ENCODE data around the gene SLC16A7.

The SLC16A7 gene

DNA sequence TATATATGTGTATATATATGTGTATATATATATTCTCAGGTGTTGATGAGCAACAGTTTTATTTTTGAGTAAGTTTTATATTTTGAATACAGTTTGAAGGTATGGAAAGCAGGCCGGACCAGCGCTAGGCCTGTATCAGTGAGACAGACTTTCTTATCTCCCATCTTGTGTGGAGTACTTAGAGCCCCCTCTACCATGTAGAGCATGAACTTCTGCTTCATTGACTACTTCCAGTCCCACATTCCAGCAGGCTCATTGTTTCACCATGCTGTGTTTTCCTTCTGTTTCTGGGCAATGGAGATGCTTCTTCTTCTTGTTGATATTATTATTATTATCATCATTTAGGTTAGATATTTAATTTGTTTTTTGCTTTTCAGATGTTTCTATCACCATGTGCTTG lies 76.4 kb downstream of the SLC16A7 start:
- no peak for DNase-seq

DNA sequence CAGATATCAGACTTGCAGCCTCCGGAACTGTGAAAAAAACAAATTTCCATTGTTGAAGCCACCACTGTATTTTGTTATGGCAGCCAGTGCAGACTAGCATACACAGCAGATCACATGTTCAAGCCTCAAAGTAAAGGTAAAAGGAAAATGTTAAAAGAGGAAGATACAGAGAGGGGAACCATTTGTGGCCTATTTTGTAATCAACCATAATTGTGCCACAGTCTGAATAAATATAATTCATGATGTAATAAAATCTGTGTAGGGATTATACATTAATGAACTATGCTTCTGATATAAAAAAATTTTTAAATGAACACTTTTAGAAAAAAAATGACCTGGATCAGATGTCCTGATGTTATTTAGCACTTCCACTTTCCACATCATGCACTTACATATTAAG lies 79.6 kb downstream of the SLC16A7 start:
- DNase-seq = no peak

DNA sequence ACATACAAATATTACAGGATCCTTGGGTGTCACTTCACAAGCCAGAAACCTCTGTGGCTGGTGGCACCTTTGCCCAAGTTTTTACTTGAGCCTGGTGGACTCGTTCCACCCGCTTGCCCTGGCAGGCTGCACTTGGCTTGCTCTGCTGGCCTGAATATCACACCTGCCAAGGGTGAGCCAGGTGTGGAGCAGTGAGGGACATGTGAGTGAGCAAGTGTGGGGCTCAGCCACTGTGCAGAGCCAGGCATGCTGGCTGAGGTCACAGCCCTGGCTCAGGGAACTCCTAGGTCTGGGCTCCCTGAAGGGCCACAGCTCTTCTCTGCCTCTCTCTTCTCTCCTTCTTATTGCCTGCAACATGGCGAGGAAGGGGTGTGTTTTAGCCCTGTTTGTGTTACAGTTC lies 82.0 kb downstream of the SLC16A7 start:
- DNase-seq = no peak

DNA sequence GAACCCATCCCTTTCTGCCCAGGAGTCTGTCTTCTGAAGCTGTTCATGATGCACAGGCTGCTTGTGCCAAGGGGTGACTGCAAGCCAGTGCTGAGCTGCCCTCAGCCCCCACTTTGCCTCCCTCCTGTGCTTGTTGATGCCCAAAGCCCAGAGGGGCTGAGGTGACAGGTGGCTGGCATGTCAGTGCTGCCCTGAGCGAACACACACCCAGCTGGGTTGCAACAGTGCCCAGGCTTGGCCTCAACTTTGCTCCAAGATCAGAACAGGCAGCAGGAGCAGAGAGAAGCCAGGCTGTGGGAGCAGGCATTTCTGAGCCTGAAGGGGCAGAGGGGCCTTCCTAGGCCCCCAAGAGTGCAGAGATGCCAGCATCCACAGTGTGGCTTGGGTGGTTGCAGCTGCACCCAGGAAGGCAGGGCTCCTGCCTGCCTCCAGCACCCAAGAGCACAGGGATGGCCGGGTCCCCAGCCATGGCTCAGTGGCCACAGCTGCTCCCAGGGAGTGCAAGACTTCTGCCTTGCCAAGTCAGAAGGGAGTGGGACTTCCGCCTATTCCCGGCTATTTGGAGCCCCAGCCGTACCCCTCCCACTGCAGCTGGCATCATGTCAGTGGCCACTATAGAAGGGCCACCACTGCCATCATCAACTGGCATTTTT lies 83.1 kb downstream of the SLC16A7 start:
- DNase-seq = no peak

DNA sequence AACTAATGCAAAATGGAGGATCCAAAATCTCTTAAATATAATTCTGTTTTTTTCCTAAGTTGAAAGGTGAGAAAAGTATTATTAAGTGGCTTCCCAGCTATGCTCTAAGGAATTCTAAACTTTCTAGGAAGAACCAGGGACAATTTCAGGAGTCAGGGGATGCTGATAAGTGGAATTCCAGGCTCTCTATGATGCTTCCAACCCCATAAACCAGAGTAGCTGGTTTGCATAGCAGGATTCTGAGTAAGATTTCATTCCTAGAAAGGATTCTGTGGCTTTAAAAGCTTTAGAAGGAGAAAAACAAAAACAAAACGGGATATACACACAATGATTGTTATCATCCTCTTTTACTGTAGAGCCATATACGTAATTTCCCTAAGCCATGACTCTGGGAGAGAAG lies 93.9 kb downstream of the SLC16A7 start:
- no peak for DNase-seq

DNA sequence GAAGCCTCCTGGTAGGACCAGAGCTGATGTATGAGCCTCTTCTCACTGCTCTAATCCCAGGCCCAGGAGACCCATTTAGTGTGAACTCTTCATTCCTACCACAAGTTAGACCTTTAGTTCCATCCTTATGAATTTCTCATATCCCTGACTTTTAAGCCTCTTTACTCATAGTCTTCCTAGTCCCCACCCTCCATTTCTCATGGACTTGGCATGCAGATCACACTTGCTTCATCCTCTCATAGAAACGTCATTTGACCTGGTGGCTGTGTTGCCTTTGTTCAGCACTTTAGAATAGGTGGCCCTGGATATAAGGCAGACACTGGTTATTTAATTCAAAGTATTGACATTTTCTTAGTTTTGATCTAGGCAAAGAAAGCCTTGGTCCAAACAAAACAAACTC lies 99.5 kb downstream of the SLC16A7 start:
- DNase-seq = no peak

- no peak for DNase-seq
Observed at GRCh38 chr12:59698600-59698999, 102.8 kb downstream of the SLC16A7 start.

GRCh38 chr12:59699421-59700152 lies 103.8 kb downstream of the SLC16A7 start:
- peak; percentile 11 for DNase-seq

DNA sequence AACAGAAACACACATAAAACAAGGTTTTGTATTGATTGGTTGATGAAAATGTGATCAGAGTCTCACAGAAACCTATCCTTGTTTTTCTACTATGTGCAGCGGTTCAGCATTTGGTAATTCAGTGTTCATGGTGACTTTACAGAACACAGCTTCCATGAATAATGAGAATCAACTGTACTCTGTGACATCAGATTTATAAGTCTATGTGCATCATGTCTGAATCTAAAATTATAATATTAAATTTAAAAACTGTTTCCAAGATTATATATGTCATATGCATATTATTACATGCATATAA lies 104.3 kb downstream of the SLC16A7 start:
- no peak for DNase-seq

DNA sequence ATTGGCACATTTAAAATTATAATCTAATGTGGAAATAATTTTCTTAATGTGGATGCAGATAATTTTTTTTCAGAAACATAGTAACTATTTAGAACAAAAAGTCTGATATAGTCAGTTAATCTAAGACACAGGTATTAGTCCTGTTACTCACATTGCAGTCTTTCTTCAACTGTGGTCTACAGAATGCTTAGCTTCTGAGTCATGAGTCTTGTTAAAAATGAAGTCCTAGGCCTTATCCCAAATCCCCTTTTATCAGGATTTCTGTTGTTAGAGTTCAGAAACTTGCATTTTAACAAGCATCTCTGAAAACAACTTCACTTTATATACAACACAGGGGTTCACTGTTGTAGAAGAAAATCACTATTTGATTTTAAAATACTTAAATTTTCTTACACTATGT lies 112.2 kb downstream of the SLC16A7 start:
- peak; percentile 61 for DNase-seq

- no peak for DNase-seq
Observed at GRCh38 chr12:59708484-59708883, 112.7 kb downstream of the SLC16A7 start.

- no peak for DNase-seq
Observed at GRCh38 chr12:59710004-59710628, 114.3 kb downstream of the SLC16A7 start.

DNA sequence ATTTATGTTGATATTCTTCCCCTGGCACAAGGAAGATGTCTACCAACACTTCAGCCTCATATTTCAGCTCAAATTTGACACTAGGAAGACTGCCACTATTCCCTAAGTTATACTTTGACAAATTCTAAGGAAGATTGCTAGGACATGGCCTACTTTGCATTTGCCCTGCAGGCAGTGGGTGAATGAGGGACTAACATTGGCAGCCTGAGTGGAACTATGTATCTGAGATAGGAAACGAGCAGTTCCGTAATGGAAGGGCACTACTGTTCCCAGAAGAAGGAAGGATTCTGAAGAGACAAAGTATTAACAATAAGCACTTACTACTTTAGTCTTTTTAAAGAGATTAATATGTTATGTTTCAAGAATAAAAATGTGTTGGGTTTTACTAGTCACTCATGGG lies 115.1 kb downstream of the SLC16A7 start:
- no peak for DNase-seq

DNA sequence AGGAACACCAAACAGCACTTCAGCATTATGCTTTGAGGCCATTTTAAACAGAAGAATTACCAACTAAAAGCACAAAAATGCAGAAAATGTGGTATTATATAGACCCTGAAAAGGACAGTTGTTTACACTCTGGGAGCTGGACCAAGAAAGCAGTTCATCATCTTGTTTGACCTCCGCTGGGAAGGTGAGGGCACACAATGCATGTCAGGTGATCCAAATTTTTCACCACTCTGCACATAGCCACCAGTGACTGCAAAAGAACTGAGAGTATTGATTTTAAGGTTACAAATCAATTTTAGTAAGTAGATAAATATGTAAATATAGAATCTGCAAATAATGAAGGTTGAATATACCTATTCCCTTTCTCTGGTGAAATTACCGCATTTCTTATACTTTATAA lies 119.6 kb downstream of the SLC16A7 start:
- no peak for DNase-seq

DNA sequence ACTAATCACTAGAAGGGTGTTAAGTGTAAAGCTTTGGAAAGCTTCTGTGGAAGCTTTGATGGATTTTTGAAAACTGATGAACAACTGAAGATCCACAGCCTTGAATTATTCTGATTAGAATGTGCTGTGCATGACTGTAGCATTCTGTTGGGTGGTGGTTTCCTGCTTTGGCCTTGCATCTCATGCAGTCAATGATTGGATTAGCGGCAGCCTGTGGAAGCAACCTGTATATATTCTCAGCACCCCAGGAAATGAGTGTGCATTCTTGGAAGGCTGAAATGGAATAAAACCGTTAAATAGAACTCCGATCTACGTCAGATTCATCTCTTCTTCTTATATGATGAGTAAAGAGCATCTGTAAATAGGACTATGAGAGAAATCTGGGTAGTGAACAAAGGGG lies 120.2 kb downstream of the SLC16A7 start:
- DNase-seq = no peak

DNA sequence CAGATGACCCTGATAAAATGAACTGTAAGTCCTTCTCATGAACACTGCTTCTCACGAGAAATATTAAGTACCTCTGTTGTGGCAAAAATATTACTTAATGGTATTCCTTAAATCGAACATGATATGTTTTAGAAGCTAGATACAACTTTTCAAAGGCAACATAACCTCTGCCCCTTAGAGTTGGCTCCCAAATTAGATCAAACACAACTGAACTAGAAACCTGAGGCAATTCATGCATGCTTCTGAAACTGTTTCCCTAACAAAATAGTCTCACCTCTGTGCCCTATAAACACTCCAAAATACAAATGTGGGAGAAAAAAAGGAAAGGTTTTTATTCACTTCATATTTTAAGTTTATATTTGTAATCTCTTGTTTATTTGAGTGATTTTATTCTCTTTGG lies 121.6 kb downstream of the SLC16A7 start:
- DNase-seq = no peak

GRCh38 chr12:59719701-59720100 lies 123.9 kb downstream of the SLC16A7 start:
- no peak for DNase-seq

DNA sequence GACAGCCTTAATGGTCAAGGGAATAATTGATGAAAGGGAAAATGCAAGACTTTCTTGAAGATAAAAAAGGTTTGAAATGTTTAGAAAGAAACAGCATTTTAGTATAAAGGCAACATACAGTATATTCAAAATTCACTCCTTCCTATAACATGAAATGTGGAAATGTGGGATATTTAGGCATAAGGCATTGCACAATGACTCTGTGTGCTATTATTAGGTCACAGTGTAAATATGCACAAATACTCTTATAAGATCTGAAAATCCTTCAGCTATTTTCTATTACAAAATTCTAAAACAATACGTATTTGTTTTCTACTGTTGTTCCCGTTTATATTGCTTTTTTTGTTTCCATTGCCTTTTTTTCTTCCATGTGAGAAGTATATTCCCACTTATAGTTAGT lies 127.7 kb downstream of the SLC16A7 start:
- no peak for DNase-seq

DNA sequence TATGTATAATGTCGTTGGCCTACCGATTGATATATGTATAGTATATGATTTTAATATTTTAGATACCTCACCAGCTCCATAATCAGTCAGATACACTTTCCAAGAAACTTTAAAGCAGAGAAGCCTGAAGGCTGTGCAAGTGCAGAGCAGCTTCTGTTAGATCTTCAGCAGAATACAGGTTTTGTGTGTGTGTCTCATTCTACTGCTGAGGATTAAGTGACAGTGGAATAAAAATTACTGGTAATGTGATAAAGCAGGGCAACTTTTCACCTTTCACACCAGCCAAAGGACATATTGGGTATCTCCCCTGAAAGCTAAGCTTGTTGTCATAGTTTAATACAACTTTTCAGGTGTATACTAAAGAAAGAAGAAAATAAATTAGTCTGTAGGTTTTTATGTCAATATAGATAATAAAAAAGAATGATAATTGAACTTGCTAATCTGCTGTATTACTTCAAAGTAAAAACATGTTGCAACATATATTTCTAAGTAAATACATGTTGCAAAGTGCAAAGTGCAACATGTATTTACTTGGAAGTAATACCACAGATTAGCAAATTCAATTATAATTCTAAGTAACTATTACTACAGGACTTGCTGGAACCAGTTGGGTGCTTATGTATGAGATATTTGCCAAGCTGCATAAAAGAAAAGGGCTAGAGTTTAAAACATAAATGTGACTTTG lies 128.3 kb downstream of the SLC16A7 start:
- DNase-seq = no peak

- no peak for DNase-seq
Observed at GRCh38 chr12:59733200-59733599, 137.4 kb downstream of the SLC16A7 start.

DNA sequence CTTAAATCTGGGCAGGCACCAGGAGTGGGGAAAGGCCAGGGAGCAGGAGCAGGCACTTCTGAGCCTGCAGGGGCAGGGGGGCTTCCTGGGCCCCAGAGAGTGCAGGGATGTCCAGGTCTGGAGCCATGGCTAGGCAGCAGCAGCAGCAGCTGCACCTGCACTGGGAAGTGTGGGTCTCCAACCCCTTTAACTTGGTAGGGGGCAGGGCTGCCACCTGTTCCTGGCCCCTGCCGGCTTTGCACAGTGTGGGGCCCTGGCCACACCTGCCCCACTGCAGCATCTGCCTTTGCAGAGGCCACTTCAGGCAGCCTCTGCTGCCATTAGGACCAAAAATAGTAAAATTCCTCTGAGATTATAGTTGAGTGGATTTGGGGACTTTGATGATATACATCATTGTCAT lies 138.5 kb downstream of the SLC16A7 start:
- no peak for DNase-seq

DNA sequence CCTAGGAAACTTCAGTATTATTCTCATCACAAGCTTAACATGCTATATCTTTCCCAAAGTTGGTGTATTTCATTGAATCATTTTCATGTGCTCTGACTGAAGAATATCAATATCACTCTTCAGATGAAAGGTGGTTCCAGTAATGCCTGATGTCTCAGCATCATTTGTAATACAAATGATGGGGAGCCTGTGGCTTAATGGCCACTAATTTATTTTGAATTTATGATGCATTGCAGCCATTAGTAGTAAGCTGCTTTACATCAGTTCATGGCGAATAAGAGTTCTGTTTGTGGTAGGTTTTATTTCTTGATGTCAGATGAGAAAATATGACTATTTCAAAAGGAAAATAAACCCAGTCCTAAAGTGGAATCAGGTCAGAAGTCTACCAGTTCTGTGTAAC lies 139.4 kb downstream of the SLC16A7 start:
- DNase-seq = no peak

DNA sequence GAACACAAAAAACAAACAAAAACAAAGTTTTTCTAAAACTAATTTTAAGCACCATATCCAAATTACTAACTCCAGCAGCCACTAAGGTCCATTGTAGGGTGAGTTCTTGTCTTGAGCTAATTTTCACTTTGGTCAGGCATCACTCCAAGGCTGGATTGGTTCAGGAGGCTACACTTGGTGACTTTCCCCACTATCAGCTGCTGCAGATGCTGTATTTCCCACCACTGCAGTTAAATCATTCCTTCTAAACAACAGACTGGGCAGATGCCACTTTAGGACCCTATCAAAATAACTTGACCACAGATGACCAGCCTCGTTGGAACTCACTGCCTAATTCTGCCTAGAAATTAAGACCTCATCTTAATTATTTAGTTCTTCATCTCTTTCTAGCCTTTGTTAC lies 140.5 kb downstream of the SLC16A7 start:
- no peak for DNase-seq

GRCh38 chr12:59736786-59737185 lies 141.0 kb downstream of the SLC16A7 start:
- no peak for DNase-seq
